Measurements from ENCODE around the gene GLB1L.

- no peak for TF ChIP-seq CTCF (optimal IDR thresholded peaks at IDR 0.05 in 1 of 3, IDR thresholded peaks at IDR 0.05 in 1 of 3, conservative IDR thresholded peaks at IDR 0.05 in 1 of 3; ENCODE audit: extremely low read depth in 1 of 3, insufficient read depth in 2 of 3, low read length in 3 of 3)
- no peak for TF ChIP-seq EZH2 (IDR thresholded peaks at IDR 0.05; ENCODE audit: low read length)
Measured at GRCh38 chr2:219245148-219245898, at the start of gene GLB1L, which contains the start of gene STK16.
